ENCODE results near the gene NTRK1. TPM values are rescaled to one million over a fixed set of nuclear protein-coding genes. Genes with fewer than 3 reads are reported as not detected.

Gene NTRK1
- total RNA-seq, 1 donor from 2014 or later, result 1.9 TPM

DNA sequence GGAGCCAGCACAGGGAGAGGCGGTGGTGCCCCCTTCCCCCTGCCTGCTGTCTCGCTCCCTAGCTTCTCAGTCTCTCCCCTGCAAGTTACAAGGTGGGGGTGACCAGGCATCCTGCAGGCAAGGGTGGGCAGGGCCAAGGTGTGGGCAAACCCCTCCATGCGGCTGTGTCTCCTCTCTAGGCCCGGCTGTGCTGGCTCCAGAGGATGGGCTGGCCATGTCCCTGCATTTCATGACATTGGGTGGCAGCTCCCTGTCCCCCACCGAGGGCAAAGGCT lies 14.6 kb downstream of the NTRK1 start:
- H3K4me1 ChIP-seq, result no peaks in the 10 kb centered on the region
- no peaks in the 10 kb centered on the region for H3K9me3 ChIP-seq
- ATAC-seq (no peak), DNase-seq (no peak)
- H3K27ac ChIP-seq, result no peak overlapping the region
- no peaks in the 10 kb centered on the region for H3K36me3 ChIP-seq
- intact Hi-C loops (cut with DNase I), result no loop called here
- H3K27me3 ChIP-seq (ENCODE audit: low read depth), result peaks cover 11% of the 10 kb centered on the region
- H3K4me3 ChIP-seq, result no peak overlapping the region
- TF ChIP-seq, protein P1, sequence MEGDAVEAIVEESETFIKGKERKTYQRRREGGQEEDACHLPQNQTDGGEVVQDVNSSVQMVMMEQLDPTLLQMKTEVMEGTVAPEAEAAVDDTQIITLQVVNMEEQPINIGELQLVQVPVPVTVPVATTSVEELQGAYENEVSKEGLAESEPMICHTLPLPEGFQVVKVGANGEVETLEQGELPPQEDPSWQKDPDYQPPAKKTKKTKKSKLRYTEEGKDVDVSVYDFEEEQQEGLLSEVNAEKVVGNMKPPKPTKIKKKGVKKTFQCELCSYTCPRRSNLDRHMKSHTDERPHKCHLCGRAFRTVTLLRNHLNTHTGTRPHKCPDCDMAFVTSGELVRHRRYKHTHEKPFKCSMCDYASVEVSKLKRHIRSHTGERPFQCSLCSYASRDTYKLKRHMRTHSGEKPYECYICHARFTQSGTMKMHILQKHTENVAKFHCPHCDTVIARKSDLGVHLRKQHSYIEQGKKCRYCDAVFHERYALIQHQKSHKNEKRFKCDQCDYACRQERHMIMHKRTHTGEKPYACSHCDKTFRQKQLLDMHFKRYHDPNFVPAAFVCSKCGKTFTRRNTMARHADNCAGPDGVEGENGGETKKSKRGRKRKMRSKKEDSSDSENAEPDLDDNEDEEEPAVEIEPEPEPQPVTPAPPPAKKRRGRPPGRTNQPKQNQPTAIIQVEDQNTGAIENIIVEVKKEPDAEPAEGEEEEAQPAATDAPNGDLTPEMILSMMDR (IDR thresholded peaks at IDR 0.05), result no peak

DNA sequence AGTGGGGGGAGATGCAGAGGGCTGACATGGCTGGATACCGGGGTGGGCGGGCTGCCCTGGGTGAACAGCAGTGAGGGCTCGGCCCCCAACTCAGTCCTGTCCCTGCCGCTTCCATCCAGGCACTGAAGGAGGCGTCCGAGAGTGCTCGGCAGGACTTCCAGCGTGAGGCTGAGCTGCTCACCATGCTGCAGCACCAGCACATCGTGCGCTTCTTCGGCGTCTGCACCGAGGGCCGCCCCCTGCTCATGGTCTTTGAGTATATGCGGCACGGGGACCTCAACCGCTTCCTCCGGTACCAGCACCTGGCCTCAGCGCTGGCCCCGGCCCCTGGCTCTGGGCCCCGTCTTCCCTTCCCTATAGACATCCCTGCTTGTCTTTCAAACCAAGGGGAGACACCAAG lies 15.6 kb downstream of the NTRK1 start:
- H3K36me3 ChIP-seq, result no peaks in the 10 kb centered on the region
- no peaks in the 10 kb centered on the region for H3K9me3 ChIP-seq
- H3K27ac ChIP-seq, result no peak overlapping the region
- no peaks in the 10 kb centered on the region for H3K4me1 ChIP-seq
- no peak for ATAC-seq
- DNase-seq, result no peak
- TF ChIP-seq, protein P1 (IDR thresholded peaks at IDR 0.05), result no peak
- intact Hi-C loops (cut with DNase I), result no loop called here
- peaks cover 13% of the 10 kb centered on the region for H3K27me3 ChIP-seq (ENCODE audit: low read depth)
- no peak overlapping the region for H3K4me3 ChIP-seq

DNA sequence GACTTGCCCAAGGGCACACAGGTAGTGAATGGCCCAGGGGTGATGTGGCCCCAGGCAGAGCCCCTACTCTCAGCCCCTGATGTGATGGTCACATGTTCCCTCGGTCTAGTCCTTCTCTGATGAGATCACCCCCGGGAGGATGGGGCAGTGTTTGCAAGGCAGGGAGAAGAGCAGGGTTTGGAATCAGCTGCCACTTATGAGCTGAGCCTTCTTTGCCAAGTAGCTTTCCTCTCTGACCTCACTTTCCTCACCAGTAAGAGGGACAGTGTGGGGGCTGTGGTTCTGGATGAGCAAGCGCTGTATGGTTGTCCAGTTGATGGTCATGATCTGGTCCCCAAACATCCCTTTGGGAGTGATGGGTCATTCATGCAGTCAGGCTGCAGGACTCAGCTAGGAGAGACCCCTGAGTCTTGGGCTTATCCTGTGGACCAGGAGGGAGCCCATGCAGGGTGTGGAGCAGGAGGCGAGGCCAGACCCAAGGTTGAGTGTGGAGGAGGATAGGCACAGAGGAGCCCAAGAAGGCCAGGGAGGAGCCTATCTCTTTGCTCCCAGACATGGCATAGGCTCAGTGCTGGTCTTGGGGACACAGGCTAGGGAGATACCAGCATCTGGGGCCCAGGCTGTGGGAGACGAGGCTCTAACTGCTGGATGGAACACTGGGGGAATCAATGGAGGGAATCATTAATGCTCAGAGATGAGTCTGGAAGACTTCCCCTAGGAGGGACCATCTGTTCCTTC lies 16.9 kb downstream of the NTRK1 start:
- no peak overlapping the region for H3K4me3 ChIP-seq
- DNase-seq (no peak), ATAC-seq (peak in 1 of 2 donors; percentile 12)
- TF ChIP-seq, protein P1 (IDR thresholded peaks at IDR 0.05), result no peak
- intact Hi-C loops (cut with DNase I), result no loop called here
- H3K4me1 ChIP-seq, result no peaks in the 10 kb centered on the region
- H3K36me3 ChIP-seq, result no peaks in the 10 kb centered on the region
- H3K27ac ChIP-seq, result no peak overlapping the region
- no peaks in the 10 kb centered on the region for H3K9me3 ChIP-seq
- peaks cover 20% of the 10 kb centered on the region for H3K27me3 ChIP-seq (ENCODE audit: low read depth)

DNA sequence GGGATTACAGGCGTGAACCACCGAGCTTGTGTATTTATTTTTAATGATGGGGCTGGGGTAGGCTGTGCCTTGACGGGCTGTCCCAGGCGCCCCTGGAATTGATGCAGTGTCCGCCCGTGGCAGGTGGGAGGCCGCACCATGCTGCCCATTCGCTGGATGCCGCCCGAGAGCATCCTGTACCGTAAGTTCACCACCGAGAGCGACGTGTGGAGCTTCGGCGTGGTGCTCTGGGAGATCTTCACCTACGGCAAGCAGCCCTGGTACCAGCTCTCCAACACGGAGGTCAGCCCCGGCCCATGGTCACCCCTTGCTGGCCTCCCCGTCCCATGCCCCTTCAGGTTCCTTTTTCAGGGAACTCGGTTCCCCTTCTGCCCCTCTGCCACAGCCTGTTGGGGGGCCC lies 19.2 kb downstream of the NTRK1 start:
- Histone ChIP-seq H3K36me3 (no peaks in the 10 kb centered on the region), H3K4me3 (no peak overlapping the region), H3K27ac (no peak overlapping the region), H3K27me3 (ENCODE audit: low read depth) (peaks cover 30% of the 10 kb centered on the region), H3K4me1 (no peaks in the 10 kb centered on the region), H3K9me3 (no peaks in the 10 kb centered on the region)
- intact Hi-C loops (cut with DNase I), result no loop called here
- ATAC-seq, result no peak
- DNase-seq, result no peak
- TF ChIP-seq, protein P1 (IDR thresholded peaks at IDR 0.05), result no peak

DNA sequence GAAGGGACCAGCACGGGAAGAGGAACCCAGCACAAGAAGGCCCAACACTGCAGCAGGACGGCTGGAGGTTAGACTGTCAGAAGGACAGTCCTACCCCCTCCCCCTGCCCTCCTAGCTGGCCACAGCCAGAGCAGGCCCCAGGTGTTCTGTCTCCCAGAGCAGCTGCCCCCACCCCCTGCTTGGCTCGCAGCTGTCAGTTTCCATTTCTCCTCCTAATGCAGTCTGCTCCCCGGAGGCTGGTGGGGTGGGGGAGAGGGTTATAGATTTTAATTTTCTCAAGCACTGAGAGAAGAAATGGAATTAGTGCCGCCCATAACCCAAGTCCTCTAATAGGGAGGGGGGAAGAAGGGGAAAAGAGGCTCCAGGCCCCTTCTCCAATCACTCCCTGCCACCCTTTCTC lies 19.8 kb downstream of the NTRK1 start:
- no peak for ATAC-seq

More for the DNA sequence above, 19.8 kb downstream of the NTRK1 start:
- no peaks in the 10 kb centered on the region for H3K36me3 ChIP-seq
- no peak overlapping the region for H3K4me3 ChIP-seq
- intact Hi-C loops (cut with DNase I), result no loop called here
- no peak overlapping the region for H3K27ac ChIP-seq
- no peaks in the 10 kb centered on the region for H3K9me3 ChIP-seq
- TF ChIP-seq, protein P1 (IDR thresholded peaks at IDR 0.05), result no peak
- no peak for DNase-seq
- H3K4me1 ChIP-seq, result no peaks in the 10 kb centered on the region
- peaks cover 30% of the 10 kb centered on the region for H3K27me3 ChIP-seq (ENCODE audit: low read depth)

Measured in lower lobe of right lung (tissue), 2 donors.